ENCODE data around the gene STK11IP.

DNA sequence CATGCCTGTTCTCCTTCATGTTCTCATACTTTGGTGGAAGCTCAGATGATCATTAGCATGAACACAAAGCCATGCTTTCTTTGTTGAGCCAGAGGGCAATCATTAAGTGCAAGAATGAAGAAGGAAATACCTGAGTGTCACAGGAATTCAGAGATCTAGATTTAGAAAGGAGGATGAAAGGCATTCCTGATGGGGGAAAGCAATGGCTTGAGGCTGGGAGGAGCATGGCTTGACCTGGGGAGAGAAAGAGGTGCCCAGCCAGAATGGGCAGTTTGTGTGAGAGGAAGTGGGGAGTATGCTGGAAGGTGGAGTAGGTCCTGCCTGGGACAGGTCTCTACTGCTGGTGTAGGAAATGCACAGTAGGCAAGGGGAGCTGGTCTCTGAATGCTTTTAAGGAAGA is 64.9 kb downstream of the STK11IP start:
- no peak for TF ChIP-seq NR2C2 (CRISPR knock-in tag; IDR thresholded peaks at IDR 0.05)
- TF ChIP-seq, protein P1, sequence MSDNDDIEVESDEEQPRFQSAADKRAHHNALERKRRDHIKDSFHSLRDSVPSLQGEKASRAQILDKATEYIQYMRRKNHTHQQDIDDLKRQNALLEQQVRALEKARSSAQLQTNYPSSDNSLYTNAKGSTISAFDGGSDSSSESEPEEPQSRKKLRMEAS (CRISPR knock-in tag; IDR thresholded peaks at IDR 0.05), result no peak
- TF ChIP-seq, protein P2, sequence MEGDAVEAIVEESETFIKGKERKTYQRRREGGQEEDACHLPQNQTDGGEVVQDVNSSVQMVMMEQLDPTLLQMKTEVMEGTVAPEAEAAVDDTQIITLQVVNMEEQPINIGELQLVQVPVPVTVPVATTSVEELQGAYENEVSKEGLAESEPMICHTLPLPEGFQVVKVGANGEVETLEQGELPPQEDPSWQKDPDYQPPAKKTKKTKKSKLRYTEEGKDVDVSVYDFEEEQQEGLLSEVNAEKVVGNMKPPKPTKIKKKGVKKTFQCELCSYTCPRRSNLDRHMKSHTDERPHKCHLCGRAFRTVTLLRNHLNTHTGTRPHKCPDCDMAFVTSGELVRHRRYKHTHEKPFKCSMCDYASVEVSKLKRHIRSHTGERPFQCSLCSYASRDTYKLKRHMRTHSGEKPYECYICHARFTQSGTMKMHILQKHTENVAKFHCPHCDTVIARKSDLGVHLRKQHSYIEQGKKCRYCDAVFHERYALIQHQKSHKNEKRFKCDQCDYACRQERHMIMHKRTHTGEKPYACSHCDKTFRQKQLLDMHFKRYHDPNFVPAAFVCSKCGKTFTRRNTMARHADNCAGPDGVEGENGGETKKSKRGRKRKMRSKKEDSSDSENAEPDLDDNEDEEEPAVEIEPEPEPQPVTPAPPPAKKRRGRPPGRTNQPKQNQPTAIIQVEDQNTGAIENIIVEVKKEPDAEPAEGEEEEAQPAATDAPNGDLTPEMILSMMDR (IDR thresholded peaks at IDR 0.05), result no peak
